NB4 (cell line): ENCODE measurements around the gene GALNTL6.

Experiments used
- MYC ChIP-seq: IDR thresholded peaks from 2 replicates; pipeline ENCODE4 v1.6.1; 2011; ENCODE audit warnings: low read depth, low read length
- POLR2A ChIP-seq: IDR thresholded peaks from 2 replicates; pipeline ENCODE4 v1.6.1; 2011; ENCODE audit warnings: mild to moderate bottlenecking; ENCODE audit not compliant: insufficient read length; ENCODE audit errors: extremely low read depth
- TF ChIP-seq, protein P1 (sequence below): IDR thresholded peaks from one replicate; pipeline ENCODE4 v1.5.1; 2012; ENCODE audit warnings: low read depth, low read length
- TF ChIP-seq, protein P2 (sequence below): IDR thresholded peaks from 2 replicates; pipeline ENCODE4 v1.6.1; 2011; ENCODE audit warnings: low read depth, low read length

DNA sequence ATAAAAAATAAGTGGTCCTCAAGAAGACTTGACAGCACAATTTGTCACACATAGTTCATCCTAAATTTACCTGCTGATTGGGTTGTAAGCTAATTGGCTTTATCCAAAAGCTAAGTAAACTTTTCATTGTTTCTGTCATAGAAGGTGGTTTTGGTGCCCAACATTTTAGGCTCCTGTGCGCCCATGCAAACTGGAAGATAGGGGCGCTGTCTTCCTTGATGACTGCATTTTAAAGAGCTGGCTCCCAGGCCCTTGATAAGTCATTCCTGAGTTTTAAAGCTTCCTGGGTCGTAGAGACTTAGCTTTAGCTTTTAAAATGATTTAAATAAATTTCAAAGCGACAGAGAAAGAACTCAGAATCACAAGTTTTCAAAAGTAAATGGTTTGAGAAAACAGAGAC is 730.0 kb downstream of the GALNTL6 start:
- TF ChIP-seq, protein P1, sequence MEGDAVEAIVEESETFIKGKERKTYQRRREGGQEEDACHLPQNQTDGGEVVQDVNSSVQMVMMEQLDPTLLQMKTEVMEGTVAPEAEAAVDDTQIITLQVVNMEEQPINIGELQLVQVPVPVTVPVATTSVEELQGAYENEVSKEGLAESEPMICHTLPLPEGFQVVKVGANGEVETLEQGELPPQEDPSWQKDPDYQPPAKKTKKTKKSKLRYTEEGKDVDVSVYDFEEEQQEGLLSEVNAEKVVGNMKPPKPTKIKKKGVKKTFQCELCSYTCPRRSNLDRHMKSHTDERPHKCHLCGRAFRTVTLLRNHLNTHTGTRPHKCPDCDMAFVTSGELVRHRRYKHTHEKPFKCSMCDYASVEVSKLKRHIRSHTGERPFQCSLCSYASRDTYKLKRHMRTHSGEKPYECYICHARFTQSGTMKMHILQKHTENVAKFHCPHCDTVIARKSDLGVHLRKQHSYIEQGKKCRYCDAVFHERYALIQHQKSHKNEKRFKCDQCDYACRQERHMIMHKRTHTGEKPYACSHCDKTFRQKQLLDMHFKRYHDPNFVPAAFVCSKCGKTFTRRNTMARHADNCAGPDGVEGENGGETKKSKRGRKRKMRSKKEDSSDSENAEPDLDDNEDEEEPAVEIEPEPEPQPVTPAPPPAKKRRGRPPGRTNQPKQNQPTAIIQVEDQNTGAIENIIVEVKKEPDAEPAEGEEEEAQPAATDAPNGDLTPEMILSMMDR: no peak
- no peak for TF ChIP-seq POLR2A
- TF ChIP-seq, protein P2, sequence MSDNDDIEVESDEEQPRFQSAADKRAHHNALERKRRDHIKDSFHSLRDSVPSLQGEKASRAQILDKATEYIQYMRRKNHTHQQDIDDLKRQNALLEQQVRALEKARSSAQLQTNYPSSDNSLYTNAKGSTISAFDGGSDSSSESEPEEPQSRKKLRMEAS: no peak
- TF ChIP-seq MYC: no peak
